ENCODE data around the gene DAB2IP.

Gene DAB2IP

DNA sequence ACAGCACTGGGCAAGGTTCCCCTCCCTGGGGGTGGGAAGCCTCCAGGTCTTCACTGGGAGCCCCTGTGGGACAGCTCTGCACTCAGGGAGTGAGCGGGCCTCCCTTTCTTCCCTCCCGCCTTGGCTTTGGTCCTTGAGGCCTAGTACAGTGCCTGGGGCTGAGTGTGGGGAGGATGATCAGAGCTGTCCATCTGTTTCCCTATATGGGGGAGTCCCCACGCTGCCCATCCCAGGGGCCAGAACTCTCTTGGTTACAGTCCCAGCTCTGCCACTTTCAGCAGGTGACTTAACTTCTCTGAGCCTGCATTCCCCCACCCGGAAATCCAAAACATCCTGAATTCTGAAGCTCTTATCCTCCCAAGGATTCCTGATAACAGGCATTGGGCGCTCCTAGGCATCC lies 42.6 kb downstream of the DAB2IP start:
- no peak overlapping the region for H3K4me3 ChIP-seq (ENCODE audit: low read depth, low read length)
- TF ChIP-seq, protein P1, sequence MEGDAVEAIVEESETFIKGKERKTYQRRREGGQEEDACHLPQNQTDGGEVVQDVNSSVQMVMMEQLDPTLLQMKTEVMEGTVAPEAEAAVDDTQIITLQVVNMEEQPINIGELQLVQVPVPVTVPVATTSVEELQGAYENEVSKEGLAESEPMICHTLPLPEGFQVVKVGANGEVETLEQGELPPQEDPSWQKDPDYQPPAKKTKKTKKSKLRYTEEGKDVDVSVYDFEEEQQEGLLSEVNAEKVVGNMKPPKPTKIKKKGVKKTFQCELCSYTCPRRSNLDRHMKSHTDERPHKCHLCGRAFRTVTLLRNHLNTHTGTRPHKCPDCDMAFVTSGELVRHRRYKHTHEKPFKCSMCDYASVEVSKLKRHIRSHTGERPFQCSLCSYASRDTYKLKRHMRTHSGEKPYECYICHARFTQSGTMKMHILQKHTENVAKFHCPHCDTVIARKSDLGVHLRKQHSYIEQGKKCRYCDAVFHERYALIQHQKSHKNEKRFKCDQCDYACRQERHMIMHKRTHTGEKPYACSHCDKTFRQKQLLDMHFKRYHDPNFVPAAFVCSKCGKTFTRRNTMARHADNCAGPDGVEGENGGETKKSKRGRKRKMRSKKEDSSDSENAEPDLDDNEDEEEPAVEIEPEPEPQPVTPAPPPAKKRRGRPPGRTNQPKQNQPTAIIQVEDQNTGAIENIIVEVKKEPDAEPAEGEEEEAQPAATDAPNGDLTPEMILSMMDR (conservative IDR thresholded peaks at IDR 0.05; ENCODE audit: low read depth, low read length), result no peak
- no peak for DNase-seq (ENCODE audit: low read depth)

DNA sequence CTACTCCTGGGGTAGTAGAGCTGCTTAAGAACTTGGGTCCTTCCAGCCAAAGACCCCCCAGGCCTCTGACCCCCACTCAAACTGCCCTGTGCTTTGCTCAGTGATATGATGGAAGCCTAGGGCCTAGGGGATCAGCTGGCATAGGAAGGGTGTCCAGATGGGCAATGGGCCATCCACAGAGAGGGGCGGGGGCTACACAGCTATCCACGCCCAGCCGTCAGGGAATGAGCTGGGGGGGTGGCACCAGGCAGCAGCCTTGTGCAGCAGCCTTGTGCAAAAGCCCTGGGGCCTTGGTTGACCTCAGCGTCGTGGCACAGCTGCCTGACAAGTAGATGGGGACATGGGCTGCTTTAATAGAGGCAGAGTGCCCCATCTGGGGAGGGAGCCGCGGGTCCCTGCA lies 43.2 kb downstream of the DAB2IP start:
- TF ChIP-seq, protein P1 (conservative IDR thresholded peaks at IDR 0.05; ENCODE audit: low read depth, low read length), result no peak
- DNase-seq (ENCODE audit: low read depth), result no peak
- H3K4me3 ChIP-seq (ENCODE audit: low read depth, low read length), result no peak overlapping the region

DNA sequence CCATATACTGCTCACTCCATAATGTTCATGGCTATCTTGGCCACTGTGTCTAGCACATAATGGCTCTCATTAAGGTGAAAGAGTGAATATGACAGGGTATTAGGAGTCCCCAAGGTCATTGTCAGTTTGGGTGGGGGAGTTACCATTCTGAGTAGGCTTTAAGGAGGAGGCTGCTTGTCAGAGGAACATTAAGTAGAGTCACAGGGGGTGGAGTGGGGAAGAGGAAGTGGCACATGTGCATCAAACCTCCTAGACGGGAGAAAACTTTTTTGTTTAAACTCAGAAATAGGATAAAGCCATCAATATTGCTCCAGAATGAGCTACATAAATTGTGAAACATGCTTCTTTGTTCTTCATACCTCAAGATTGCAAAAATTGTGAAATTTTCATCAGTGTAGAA lies 45.5 kb downstream of the DAB2IP start:
- DNase-seq (ENCODE audit: low read depth), result no peak
- H3K4me3 ChIP-seq (ENCODE audit: low read depth, low read length), result no peak overlapping the region
- TF ChIP-seq, protein P1 (conservative IDR thresholded peaks at IDR 0.05; ENCODE audit: low read depth, low read length), result no peak

DNA sequence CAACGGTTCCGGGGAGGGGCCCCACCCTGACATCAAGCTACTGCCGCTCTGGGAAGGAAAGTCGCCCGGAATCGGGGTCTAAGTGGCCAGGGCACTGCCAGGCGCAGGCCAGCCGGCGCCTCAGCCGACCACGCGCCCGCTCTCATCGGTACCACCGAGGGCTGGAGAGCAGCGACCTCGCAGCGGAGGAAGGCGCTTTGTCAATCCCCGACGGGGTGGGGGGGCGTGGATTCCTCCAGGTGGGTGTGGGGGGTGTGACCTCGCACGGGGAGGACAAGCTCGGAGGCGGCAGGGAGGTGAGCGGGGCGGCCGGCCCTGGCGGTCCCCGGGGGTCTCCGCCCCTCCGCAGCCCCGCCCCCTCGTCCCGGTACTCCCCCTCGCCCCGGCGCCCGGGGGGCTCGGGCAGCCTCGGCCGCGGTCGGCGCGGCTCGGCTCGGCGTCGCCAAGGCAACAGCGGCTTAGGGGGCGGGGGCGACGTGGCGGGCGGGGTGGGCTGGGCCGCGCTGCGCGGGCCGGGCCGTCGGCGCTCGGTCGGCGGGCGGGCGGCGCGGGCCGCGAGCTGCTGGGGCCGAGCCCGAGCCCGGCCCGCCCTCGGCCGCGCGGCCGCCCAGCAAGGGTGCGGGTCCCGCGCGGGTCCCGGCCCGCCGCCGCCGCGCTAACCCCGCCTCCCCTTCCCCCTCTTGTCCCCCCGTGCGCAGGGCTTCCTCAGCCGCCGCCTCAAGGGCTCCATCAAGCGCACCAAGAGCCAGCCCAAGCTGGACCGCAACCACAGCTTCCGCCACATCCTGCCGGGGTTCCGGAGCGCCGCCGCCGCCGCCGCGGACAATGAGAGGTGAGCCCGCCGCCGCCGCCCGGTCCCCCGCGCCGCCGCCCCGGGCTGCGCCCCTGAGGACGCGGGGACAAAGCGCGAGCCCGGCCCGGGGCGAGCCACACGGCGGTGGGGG lies 47.5 kb downstream of the DAB2IP start:
- TF ChIP-seq, protein P1 (conservative IDR thresholded peaks at IDR 0.05; ENCODE audit: low read depth, low read length), result no peak
- H3K4me3 ChIP-seq (ENCODE audit: low read depth, low read length), result peak overlapping the region; percentile 59
- DNase-seq (ENCODE audit: low read depth), result peak; percentile 48

DNA sequence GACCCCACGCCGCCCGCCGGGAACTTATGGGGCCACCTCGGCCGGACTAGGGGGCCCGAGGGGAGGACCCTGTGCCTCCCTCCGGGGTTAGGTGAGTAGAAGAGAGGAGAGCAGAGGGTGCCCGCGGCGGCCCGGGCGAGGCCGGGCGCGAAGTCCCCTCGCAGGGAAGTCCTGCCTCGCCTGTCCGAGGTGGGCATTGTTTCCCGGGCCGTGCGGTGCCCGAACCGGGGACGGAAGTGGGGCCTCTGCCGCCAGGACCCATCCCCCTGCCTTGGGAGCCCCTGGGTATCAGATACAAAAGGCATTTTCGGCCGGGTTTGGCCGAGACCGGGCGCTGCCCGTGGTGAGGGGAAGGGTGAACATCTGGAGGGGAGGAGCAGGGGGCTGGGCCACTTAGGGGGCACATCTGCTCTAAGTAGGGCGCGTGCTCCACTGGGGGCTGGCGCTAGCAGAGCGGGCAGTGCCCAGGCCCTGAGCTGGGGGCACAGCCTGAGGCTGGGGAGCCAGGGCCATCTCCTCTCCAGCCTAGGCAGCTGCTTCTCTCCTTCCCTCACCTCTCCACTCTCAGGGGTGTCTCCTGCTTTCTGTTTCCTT lies 48.2 kb downstream of the DAB2IP start:
- no peak for DNase-seq (ENCODE audit: low read depth)
- TF ChIP-seq, protein P1 (conservative IDR thresholded peaks at IDR 0.05; ENCODE audit: low read depth, low read length), result no peak
- peak overlapping the region; percentile 59 for H3K4me3 ChIP-seq (ENCODE audit: low read depth, low read length)

DNA sequence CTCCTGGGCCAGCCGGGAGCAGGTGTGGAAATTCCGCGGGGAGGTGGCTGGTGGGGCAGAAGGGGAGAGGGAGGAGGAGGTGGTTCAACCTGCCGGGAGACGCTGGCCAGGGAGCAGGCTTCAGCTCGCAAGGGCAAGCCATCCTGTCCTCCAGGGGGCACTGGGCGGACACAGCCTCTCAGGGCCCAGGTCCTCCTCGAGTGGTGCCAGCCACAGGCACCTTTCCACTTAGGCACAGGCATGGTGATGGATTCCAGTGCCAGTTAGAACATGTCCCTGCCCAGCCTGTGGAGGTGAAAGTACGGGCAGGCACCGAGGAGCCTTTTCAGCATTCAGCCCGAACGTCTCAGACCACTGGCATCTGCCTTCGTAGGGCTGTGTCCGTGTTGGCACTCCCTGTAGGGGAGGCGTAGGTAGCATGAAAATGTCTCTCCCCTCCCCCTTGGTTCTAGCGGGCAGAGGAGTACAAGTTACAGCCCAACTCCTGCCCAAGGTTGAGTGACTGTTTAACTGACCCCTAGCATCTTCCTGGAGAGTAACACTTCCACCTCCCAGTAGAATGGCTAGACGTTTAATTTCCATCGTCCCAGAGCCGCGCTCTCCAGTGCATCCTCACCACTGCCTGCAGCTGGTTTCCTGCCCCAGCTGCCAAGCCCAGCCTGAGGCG lies 48.9 kb downstream of the DAB2IP start:
- peak; percentile 48 for DNase-seq (ENCODE audit: low read depth)
- TF ChIP-seq, protein P1 (conservative IDR thresholded peaks at IDR 0.05; ENCODE audit: low read depth, low read length), result peak; percentile 66
- peak overlapping the region; percentile 59 for H3K4me3 ChIP-seq (ENCODE audit: low read depth, low read length)

All from choroid plexus epithelial cell (primary cell).